H9 (cell line): Measurements from ENCODE around the gene TMC3. TPM values are rescaled to one million over a fixed set of nuclear protein-coding genes. Genes with fewer than 3 reads are reported as not detected.

Experiments used
- DNase-seq: peaks from one replicate; pipeline ENCODE4 v3.0.0-alpha.2; 2017
- H2AFZ ChIP-seq: one replicate; pipeline ENCODE4 v1.6.1; 2013; ENCODE audit warnings: mild to moderate bottlenecking, low read length, control low read depth, moderate library complexity
- H2AK5ac ChIP-seq: 2 replicates; pipeline ENCODE4 v1.6.1; 2013; ENCODE audit warnings: low read length, control low read depth, mixed read lengths; ENCODE audit not compliant: insufficient read length
- H2BK120ac ChIP-seq: one replicate; pipeline ENCODE4 v1.6.1; 2013; ENCODE audit warnings: low read depth, mild to moderate bottlenecking, low read length, control low read depth, inconsistent platforms; ENCODE audit not compliant: poor library complexity, severe bottlenecking
- H2BK12ac ChIP-seq: 2 replicates; pipeline ENCODE4 v1.6.1; 2013; ENCODE audit warnings: low read length, control low read depth, mixed read lengths, low read depth; ENCODE audit not compliant: insufficient read length
- H2BK15ac ChIP-seq: 2 replicates; pipeline ENCODE4 v1.6.1; 2013; ENCODE audit warnings: low read depth, low read length, control low read depth
- H2BK20ac ChIP-seq: one replicate; pipeline ENCODE4 v1.6.1; 2013; ENCODE audit warnings: low read depth, mild to moderate bottlenecking, low read length, control low read depth, inconsistent platforms; ENCODE audit not compliant: poor library complexity, severe bottlenecking
- H2BK5ac ChIP-seq: 2 replicates; pipeline ENCODE4 v1.6.1; 2013; ENCODE audit warnings: low read length, control low read depth, mixed read lengths; ENCODE audit not compliant: insufficient read length
- H3K14ac ChIP-seq: 2 replicates; pipeline ENCODE4 v1.6.1; 2013; ENCODE audit warnings: low read length, control low read depth; ENCODE audit not compliant: insufficient read depth
- H3K18ac ChIP-seq: 2 replicates; pipeline ENCODE4 v1.6.1; 2013; ENCODE audit warnings: low read depth, mild to moderate bottlenecking, mixed read lengths, low read length, control low read depth; ENCODE audit not compliant: insufficient read length
- H3K23ac ChIP-seq: 2 replicates; pipeline ENCODE4 v1.6.1; 2013; ENCODE audit warnings: low read length, control low read depth, mixed read lengths, low read depth; ENCODE audit not compliant: insufficient read length
- H3K23me2 ChIP-seq: 2 replicates; pipeline ENCODE4 v1.6.1; 2013; ENCODE audit warnings: low read depth, mild to moderate bottlenecking, mixed read lengths, low read length, control low read depth; ENCODE audit not compliant: insufficient read length, poor library complexity, severe bottlenecking
- H3K27ac ChIP-seq: 2 replicates; pipeline ENCODE4 v1.5.1; 2013; ENCODE audit warnings: low read length, control low read depth, mixed read lengths, low read depth; ENCODE audit not compliant: insufficient read length
- H3K27me3 ChIP-seq: 2 replicates; pipeline ENCODE4 v1.6.1; 2013; ENCODE audit warnings: low read length, control low read depth, inconsistent platforms; ENCODE audit not compliant: insufficient read depth
- H3K4ac ChIP-seq: 2 replicates; pipeline ENCODE4 v1.6.1; 2013; ENCODE audit warnings: low read depth, mild to moderate bottlenecking, control low read depth, inconsistent platforms, low read length, moderate library complexity
- H3K4me1 ChIP-seq: 2 replicates; pipeline ENCODE4 v1.6.1; 2013; ENCODE audit warnings: low read length, control low read depth, inconsistent platforms; ENCODE audit not compliant: insufficient read depth
- H3K4me2 ChIP-seq: 2 replicates; pipeline ENCODE4 v1.6.1; 2013; ENCODE audit warnings: low read length, control low read depth, mixed read lengths; ENCODE audit not compliant: insufficient read length, insufficient read depth
- H3K56ac ChIP-seq: 2 replicates; pipeline ENCODE4 v1.6.1; 2013; ENCODE audit warnings: low read depth, mild to moderate bottlenecking, mixed read lengths, low read length, control low read depth; ENCODE audit not compliant: insufficient read length
- H3K79me1 ChIP-seq: 2 replicates; pipeline ENCODE4 v1.6.1; 2013; ENCODE audit warnings: low read depth, mild to moderate bottlenecking, moderate library complexity, low read length, control low read depth, inconsistent platforms; ENCODE audit not compliant: insufficient read depth, poor library complexity, severe bottlenecking
- H3K79me2 ChIP-seq: 2 replicates; pipeline ENCODE4 v1.6.1; 2013; ENCODE audit warnings: low read length, control low read depth, inconsistent platforms; ENCODE audit not compliant: insufficient read depth
- H3K9ac ChIP-seq: 2 replicates; pipeline ENCODE4 v1.6.1; 2013; ENCODE audit warnings: low read length, control low read depth, mixed read lengths; ENCODE audit not compliant: insufficient read length; ENCODE audit errors: extremely low read depth
- H3K9me3 ChIP-seq: one replicate; pipeline ENCODE4 v1.6.1; 2013; ENCODE audit warnings: low read depth, low read length, inconsistent platforms; ENCODE audit not compliant: control insufficient read depth
- H3T11ph ChIP-seq: one replicate; pipeline ENCODE4 v1.6.1; 2013; ENCODE audit warnings: mild to moderate bottlenecking, low read length, control low read depth, inconsistent platforms
- H4K20me1 ChIP-seq: one replicate; pipeline ENCODE4 v1.6.1; 2013; ENCODE audit not compliant: control insufficient read depth, insufficient read length, insufficient read depth
- H4K5ac ChIP-seq: 2 replicates; pipeline ENCODE4 v1.6.1; 2013; ENCODE audit warnings: low read depth, mild to moderate bottlenecking, mixed read lengths, low read length, control low read depth; ENCODE audit not compliant: insufficient read length
- H4K8ac ChIP-seq: replicated peaks from 2 replicates; pipeline ENCODE4 v1.6.1; 2013; ENCODE audit warnings: low read length, control low read depth, mixed read lengths, low read depth; ENCODE audit not compliant: insufficient read length
- H4K91ac ChIP-seq: 2 replicates; pipeline ENCODE4 v1.6.1; 2013; ENCODE audit warnings: low read depth, mild to moderate bottlenecking, moderate library complexity, mixed read lengths, low read length, control low read depth; ENCODE audit not compliant: insufficient read length
- H3K27ac Mint-ChIP-seq, 3 experiments: 2 replicates in 2 of 3; 3 replicates in 1 of 3; pipeline ENCODE4 v1.8.0; 2020 to 2021; ENCODE audit warnings: mixed read lengths in 3 of 3, mild to moderate bottlenecking in 1 of 3, moderate library complexity in 1 of 3
- H3K27me3 Mint-ChIP-seq: 2 replicates; pipeline ENCODE4 v1.8.0; 2021; ENCODE audit warnings: low read depth, mild to moderate bottlenecking, moderate library complexity, mixed read lengths
- H3K36me3 Mint-ChIP-seq, 3 experiments: 2 replicates in 2 of 3; 3 replicates in 1 of 3; pipeline ENCODE4 v1.8.0; 2020 to 2021; ENCODE audit warnings: low read depth in 3 of 3, mixed read lengths in 3 of 3; ENCODE audit not compliant: insufficient read depth in 1 of 3
- H3K4me1 Mint-ChIP-seq, 2 experiments: 2 replicates each; pipeline ENCODE4 v1.8.0; 2020; ENCODE audit warnings: mixed read lengths in 2 of 2
- H3K4me3 Mint-ChIP-seq, 2 experiments: 2 replicates in 1 of 2; 3 replicates in 1 of 2; pipeline ENCODE4 v1.8.0; 2020 to 2021; ENCODE audit warnings: mild to moderate bottlenecking in 2 of 2, mixed read lengths in 2 of 2, moderate library complexity in 1 of 2
- H3K9me3 Mint-ChIP-seq, 2 experiments: 2 replicates in 1 of 2; 3 replicates in 1 of 2; pipeline ENCODE4 v1.8.0; 2020; ENCODE audit warnings: mild to moderate bottlenecking in 2 of 2, mixed read lengths in 2 of 2, moderate library complexity in 1 of 2
- WGBS: extraction: QIAGEN DNeasy Blood & Tissue Kit; methylation state at CpG from one replicate; pipeline ENCODE4 v1.1.7; 2013; ENCODE audit warnings: missing lambda C conversion rate, low lambda C conversion rate, mixed read lengths; ENCODE audit not compliant: insufficient read length; ENCODE audit errors: extremely low coverage; 5-methylcytosine and 5-hydroxymethylcytosine counted together
- total RNA-seq: library from RNA; stranded (reverse); gene quantifications from 2 replicates; pipeline ENCODE4 v1.2.1, GENCODE V29; 2021
- TF ChIP-seq, protein P1 (sequence below): fragments of 200-600 bp; sonication (generic); conservative IDR thresholded peaks from 3 replicates; pipeline ENCODE4 v1.8.0; 2021; ENCODE audit warnings: antibody characterized with exemption, mild to moderate bottlenecking

Gene TMC3
- total RNA-seq, 1 experiment from 2014 or later: not detected

DNA sequence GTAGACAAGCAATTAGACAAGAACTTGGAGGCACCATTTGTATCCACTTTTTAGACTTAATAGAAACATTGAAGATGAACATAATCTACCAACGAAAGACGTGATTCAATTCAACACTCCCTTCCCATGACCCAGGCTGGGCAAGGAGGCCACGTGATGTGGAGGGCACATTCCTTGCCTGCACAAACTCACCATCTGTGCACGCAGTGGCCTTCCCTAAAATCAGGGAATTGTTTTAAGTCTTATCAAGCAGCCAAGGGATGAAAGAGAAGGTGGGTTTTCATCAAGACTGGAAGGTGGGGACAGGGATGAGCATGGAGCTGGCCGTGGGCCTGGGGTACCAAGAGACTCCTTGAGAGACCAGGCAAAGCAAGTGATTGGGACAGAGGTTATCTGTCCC lies 63.5 kb downstream of the TMC3 start:
- H3K18ac ChIP-seq: no peak overlapping the region
- no peak overlapping the region for H3K4me2 ChIP-seq
- H3K4me1 Mint-ChIP-seq: no peaks in the 10 kb centered on the region
- WGBS: no CpG with 5 or more reads among the region's 5 CpGs
- H3K27me3 Mint-ChIP-seq: no peaks in the 10 kb centered on the region; the same call in 1 of the 2 replicates
- no peak overlapping the region for H2AFZ ChIP-seq
- no peaks in the 10 kb centered on the region for H3K79me1 ChIP-seq
- no peak overlapping the region for H3T11ph ChIP-seq
- H4K5ac ChIP-seq: no peak overlapping the region
- no peak overlapping the region for H3K9ac ChIP-seq
- DNase-seq: no peak
- no peak overlapping the region for H2BK5ac ChIP-seq
- H3K4me3 Mint-ChIP-seq: no peak overlapping the region
- H3K9me3 Mint-ChIP-seq: no peaks in the 10 kb centered on the region
- no peak overlapping the region for H4K91ac ChIP-seq
- TF ChIP-seq, protein P1, sequence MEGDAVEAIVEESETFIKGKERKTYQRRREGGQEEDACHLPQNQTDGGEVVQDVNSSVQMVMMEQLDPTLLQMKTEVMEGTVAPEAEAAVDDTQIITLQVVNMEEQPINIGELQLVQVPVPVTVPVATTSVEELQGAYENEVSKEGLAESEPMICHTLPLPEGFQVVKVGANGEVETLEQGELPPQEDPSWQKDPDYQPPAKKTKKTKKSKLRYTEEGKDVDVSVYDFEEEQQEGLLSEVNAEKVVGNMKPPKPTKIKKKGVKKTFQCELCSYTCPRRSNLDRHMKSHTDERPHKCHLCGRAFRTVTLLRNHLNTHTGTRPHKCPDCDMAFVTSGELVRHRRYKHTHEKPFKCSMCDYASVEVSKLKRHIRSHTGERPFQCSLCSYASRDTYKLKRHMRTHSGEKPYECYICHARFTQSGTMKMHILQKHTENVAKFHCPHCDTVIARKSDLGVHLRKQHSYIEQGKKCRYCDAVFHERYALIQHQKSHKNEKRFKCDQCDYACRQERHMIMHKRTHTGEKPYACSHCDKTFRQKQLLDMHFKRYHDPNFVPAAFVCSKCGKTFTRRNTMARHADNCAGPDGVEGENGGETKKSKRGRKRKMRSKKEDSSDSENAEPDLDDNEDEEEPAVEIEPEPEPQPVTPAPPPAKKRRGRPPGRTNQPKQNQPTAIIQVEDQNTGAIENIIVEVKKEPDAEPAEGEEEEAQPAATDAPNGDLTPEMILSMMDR: no peak
- no peak overlapping the region for H2AK5ac ChIP-seq
- no peak overlapping the region for H2BK20ac ChIP-seq
- peaks cover 13 to 27% (median 17%) of the 10 kb centered on the region in 3 experiments; a peak in 6 of 7 replicates for H3K36me3 Mint-ChIP-seq
- H3K27me3 ChIP-seq: no peaks in the 10 kb centered on the region
- no peaks in the 10 kb centered on the region for H3K23me2 ChIP-seq
- no peaks in the 10 kb centered on the region for H4K20me1 ChIP-seq
- H3K4ac ChIP-seq: no peak overlapping the region
- H3K79me2 ChIP-seq: no peaks in the 10 kb centered on the region
- H2BK12ac ChIP-seq: no peak overlapping the region
- H3K27ac Mint-ChIP-seq: no peak overlapping the region; a peak in 1 of 7 replicates
- H2BK15ac ChIP-seq: no peak overlapping the region
- H3K23ac ChIP-seq: no peak overlapping the region
- H3K14ac ChIP-seq: no peak overlapping the region
- H2BK120ac ChIP-seq: no peak overlapping the region
- no peaks in the 10 kb centered on the region for H3K4me1 ChIP-seq
- no peak overlapping the region for H3K27ac ChIP-seq
- no peak overlapping the region for H4K8ac ChIP-seq
- H3K9me3 ChIP-seq: no peaks in the 10 kb centered on the region
- H3K56ac ChIP-seq: no peak overlapping the region
